HG03457 (cell line): ENCODE data around the gene SDC4.
"Not testable (repeated sequence)": the region's sequence is repeated elsewhere in the genome, so short reads cannot be mapped to it uniquely, and the experiment has no call there.

ENCODE experiments used
- ATAC-seq: cut with Tn5 transposase; IDR thresholded peaks from one replicate; pipeline ENCODE4 v1.9.1; 2021; ENCODE audit warnings: moderate number of reproducible peaks; ENCODE audit not compliant: unreplicated experiment

SDC4 gene

DNA sequence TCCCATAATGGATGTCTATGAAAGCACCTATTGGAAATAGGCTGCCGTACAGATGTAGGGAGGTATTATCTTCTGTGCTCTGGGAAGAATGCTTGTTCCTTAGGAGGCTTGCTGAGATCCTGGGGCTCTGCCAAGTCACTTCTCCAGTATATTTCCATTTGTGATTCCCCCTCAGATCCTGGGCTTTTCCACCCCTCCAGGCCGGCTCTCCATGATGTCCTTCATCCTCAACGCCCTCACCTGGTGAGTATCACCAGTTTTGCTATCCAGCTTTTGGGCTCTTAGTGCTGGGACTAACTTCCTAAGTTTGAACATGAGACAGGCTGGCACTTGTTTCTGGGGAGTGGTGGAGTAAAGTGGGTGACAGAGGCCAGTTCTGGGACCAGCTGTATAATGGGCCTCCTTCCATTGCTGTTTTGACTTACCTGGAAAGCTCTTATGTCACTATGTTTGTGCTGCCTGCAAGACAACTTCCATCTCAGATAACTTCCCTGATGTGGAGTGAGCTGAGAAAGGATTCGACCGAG lies 17.3 kb upstream of the SDC4 start:
- no peak for ATAC-seq

DNA sequence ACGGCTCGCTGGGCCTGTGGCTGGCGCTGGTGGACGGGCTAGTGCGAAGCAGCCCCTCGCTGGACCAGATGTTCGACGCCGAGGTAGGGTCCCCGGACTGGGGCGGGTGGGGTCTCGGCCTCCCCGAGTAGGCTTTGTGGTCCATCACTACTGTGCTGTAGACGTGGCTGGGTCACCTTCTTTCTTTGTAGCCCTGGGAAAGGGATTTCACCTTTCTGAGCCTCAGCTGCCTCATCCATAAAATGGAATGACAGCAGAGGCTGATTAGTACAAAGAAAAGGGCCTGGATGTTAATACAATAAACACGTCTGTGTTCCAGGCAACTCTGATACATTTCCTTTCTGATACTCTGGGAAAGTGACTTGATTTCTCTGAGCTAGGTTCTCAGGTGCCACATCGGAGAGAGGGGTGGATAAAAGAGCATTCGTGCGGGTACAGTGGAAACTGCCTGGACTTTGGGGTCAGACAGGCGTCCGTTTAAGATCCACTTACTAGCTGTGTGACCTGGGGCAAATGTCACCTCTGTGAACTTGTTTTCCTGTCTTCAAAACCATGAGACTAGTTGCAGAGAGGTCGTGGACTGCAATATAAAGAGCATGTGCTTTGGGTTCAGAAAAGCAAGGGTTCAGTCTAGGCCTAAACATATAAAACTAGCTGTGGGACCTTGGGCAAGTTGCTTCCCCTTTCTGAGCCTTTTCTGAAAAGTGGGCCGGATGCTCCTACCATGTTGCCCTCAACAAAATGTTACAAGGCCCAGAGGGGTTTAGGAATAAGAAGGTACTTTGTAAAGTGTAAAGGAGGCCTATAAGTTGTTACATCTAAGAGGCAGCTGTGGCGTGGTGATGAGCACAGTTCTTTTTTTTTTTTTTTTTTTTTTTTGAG lies 15.6 kb upstream of the SDC4 start:
- ATAC-seq = peak; percentile 1

DNA sequence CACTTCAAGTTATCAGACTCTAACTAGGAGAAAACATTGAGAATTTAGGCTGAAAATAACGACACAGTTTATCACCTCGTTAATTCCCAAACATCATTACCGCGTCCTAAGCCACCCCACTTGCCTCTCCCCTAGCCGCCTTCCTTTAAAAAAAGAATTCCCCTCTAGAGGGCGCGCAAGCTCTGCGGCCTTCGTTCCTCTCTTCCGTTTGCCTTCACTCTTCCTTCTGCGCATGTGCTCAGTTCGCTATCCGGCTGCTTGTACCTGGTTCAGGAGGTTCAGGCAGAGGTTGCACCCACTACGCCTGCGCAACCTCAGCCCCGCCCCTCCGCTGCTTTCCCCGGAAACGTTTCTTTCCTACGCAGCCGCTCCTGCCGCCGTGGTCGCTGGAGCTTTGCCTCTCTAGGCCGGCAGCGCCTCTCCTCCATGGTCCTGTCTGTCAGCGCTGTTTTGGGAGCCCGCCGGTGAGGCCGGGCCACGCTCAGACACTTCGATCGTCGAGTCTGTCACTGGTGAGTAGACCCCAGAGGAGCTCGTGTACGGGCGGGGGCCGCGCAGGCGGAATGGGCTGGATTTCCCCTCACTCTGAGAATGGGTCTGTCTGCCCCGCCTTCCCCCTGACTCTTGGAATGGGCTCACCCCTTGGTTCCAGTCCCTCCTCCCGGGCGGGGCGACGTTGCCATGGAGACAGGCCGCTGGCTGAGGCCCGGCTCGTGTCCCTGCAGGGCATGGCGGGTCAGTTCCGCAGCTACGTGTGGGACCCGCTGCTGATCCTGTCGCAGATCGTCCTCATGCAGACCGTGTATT lies 14.8 kb upstream of the SDC4 start, which contains the start of gene SYS1:
SYS1 (plus strand) TSS at position 353 of the 807 bp plus-strand sequence; CDS start at position 729, 376 bp downstream.
- ATAC-seq = peak; percentile 62

DNA sequence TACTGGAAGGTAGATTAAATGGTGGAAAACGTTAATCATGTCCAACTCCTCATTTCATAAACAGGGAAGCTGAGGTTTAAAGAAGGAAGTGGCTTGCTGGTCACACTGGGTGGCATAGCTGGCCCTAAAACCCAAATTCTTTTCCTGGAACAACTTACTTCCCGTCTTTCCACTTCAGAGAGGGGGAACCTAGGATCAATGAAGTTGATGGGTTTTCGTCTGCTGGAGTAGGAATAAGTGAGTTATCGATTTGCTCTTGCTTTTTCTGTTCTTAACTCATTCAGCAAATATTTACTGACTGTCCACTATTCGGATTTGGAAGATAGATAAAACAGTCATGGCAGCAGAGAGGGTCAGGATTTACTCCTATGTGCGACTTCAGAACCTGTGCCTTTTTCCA lies 13.6 kb upstream of the SDC4 start:
- ATAC-seq = no peak

DNA sequence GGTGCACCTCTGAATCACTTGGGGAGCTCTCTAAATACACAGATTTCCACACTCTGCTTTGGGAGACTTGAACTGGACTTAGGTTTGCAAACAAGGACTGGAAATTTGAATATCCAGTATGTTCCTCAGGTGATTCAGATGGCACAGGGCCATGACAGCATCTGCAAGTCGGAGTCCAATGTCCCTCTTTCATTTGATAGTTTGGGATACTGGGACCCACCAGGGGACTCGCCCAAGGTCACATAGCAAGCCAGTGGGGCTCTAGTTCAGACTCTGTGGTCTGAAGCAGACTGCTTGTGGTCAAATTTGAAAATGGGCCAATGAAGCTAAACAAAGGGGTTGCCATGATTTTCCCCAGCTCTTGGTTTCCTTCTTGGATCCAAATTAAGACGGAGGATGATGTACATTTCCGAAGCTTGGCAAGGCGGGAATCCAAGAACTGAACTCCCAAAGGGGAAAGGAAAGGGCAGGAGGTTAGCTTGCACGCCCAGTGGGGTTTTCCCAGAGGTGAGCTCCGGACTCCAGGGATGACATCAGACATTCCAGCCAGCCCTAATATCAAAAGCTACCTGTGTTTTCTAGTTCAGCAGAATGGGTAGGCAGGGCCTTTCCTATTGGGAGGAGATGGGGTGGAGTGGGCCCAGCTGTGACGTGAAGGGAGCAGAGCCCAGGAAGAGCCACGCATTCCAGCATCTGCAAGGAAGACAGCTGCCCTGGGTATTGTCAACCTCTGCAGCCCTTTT lies 11.4 kb upstream of the SDC4 start:
- no peak for ATAC-seq

DNA sequence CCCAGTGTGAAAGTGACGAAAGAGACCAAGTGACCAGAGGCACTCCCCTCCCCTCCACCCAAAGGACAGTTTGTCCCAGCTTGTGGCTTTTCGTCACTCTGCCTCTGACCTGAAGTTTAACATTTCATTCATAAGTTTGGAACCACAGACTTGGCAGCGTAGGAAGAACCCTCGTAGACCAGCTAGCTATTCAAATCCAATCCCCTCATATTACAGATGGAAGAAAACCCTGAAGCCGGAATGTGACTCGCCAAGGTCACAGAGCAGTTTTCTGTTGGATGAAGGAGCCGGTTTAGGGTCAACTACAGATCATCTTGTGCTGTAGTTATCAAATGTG lies 10.8 kb upstream of the SDC4 start:
- ATAC-seq = no peak

DNA sequence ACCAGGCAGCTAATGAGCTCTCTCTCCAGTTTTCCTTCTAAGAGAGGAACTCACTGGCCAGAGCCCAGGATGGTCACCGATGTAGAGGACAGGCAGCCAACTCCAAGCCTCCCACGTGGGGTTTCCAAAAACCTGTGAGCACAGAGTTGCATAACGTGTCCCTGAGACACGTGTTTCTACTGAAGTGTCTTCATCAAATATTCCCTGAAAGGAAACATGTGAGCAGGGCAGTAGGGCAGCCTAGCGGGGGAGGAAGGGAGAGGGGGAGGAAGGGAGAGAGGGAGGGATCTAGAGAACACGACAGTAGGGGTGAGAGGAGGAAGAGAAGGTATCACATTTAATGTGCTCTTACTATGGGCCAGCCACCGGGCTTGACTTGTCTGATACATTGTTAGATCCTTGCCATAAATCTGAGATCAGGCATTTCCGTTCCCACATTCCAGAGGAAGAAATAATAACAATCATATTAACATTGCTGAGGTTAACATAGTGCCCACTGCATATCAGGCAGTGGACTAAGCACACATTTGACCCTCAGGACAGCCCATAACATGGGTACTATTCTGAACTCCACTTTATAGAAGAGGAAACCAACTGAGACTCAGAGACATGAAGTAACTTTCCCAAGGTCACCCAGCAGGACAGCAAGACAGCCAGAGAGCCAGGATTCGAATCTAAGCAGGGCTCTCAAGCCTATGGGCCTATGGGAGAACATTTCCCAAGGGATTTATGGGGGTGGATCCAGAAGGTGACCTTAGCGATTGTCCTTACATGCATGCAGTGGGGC lies 10.3 kb upstream of the SDC4 start:
- no peak for ATAC-seq

DNA sequence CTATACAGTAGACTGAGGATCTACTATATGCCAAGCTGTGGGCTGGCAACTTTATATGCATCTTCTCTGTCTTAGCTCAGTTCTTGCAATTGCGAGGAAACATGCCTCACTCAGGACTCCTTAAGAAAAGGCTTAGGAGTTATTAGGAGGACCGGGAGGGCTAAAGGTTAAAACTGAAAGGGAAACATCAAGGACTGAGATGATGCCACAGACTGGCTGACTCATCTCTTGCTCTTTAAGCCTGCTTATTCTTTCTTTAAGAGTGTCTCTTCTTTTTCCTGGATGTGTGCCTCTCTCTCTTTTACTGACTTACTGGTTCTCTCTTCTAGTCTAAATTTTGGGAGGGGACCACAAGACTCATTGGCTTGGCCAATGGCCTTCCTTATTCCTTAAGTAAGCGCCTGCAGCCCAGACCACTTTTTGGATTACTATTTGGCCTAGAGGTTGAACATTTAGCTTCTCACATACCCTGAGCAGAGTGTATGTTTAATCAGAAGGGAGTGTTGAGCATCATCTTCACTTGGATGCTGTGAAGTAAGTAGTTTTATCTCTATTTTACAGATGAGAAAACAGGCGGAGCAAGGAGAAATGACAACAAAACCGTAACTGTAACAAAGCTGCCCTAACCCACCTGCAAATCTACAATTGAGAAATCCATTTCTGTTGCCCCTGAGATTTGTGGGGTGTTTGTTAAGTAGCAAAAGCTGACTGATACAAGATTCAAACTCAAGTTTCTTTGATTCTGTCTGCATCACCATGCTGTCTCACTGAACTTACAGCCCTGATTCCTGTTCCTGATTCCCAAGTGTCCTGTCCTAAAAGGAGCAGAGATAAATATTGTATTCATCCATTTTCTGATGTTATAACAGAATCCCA lies 7.2 kb upstream of the SDC4 start:
- no peak for ATAC-seq

DNA sequence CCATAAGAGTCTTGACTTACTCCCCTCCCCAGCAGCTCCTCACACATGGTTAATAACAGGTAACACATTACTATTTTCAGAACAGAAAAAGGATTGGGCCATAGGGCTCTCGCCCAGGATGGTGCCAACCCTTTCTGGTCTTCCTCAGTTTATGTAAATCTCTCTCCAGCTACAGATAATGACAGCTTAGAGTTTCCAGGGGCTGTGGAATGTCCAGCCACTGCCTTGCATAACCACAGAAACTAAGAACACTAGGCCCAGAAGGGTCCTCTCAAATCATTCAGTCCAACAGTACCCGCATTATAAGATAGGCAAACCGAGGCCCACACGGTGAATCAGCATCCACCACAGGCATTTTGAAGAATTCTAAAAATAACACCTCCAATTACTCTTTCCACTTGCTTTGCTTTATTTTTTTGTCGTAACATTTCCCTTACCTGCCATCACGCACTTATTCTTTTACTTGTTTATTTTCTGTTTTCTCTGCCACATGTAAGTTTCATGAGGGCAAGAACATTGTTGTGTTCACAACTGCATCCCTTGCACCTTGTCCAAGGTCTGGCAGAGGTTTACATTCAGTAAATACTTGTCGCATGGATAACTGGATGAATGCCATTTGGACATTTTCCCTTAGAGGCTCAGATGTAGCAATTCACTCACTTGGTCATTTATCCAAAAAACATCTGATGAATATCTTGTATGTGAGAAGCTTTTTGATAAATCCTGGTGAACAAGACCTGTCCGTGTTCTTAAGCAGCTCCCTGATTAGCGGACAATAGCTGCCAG lies 6.4 kb upstream of the SDC4 start:
- ATAC-seq = no peak

DNA sequence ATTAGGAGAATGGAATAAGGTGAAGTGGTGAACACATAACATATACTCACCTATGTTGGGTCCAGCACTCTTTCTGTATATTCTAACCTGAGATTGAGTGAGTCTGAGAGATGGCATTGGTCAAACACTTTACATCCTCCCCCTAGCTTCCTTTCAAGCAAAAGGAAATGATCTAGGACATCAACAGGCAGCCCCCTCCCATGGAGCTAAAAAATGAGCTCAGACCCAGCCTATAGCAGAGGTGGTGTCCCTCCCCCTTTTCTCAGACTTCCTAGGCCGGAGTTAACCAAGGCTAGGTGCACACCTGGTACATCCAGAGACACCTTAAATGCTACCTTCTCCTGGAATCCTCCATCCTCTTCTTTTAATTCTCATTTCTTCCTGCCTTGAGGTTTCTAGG lies 5.5 kb upstream of the SDC4 start:
- ATAC-seq = no peak

DNA sequence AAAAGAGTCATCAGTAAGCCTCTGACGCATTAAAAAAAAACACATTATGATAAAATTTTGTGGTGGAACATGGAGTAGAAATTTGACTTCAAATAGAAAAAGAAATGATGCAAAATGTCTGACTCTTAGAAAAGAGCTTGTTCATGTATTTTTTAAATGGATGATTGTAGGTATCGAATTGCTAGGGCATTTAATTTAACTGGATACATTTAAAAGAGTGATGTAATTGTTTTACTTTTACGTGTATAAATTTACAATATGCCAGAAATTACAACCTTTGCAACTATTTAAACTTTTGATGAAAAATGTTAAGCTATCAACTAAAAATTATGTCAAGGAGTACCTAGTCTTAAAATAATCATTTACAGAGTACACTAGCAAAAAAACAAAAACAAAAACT lies 4.5 kb upstream of the SDC4 start:
- ATAC-seq = no peak

DNA sequence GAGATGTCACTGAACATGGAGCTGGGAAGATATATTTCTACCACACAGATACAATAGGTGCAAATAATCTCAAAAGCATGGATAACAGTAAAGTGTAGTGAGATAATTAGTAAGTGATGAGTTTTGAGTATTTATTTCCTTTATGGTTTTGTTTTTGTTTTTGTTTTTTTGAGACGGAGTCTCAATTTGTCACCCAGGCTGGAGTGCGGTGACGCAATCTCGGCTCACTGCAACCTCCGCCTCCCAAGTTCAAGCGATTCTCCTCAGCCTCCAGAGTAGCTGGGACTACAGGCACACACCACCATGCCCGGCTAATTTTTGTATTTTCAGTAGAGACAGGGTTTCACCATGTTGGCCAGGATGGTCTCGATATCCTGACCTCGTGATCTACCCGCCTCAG lies 2.6 kb upstream of the SDC4 start:
- not testable (repeated sequence) for ATAC-seq

DNA sequence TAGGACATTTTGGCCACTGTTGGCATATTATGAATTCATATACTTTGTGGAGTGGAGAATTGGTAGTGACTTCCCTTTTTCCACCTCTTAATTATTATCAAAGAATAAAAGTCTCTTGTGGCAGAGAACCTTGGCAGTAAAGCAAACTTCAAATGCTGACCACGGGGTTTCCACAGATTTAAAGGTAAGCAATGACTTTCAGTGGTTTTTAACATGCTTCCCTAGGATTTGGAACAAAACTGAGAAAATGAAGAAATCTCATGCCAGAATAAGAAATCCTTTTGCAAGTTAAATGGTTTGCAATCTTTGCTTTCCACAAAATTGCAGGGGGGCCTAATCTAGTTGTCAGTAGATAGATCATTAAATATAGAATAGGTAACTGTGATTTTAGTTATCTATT lies 2.0 kb upstream of the SDC4 start:
- no peak for ATAC-seq

DNA sequence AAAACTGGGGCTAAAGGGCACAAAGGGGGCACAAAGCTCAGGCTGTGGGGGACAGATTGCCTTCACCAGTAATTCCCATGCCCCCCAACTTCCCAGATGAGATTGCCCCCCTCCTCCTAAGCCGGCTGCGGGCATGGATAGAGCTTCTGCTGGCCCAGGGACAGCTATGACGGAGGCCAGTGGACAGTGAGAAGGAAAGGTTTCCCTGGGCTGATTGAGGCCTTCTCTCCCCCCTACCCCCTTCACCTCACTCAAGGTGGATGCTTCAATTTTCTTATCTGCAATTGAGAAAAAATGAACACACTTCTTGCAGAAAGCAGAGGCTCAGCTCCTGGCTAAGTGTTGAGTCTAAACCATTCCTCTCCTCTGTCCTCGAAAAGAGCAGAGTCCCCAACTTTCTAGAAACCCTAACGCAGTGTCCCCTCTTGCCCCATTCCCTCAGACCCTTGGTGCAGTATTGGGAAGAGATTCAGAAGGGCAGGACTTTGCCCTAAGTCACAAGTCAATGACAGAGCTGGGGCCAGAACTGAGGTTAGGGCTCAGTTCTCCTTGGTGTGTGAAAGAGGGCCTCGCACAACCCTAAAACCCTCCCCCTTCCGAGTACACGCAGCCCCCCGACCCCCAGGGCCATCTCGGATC lies 808 bp downstream of the SDC4 start:
- no peak for ATAC-seq

DNA sequence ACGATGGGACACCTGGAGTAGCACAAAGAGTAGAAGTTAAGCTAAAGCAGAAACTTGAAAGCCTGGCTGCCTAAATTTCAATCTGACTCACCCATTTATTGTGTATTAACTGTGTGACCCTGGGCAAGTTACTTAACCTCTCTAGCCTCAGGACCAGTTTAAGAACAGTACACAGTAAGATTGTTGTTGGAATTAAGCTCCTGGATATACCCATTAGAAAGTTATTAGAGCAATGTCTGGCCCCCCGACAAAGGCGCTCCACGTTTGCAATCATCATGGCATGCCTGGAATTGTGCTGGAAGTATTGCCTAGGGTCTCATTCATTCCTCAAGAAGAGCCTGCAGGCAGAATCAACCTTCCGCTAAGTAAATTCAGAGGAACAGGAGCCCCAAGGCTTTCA lies 1.4 kb downstream of the SDC4 start:
- no peak for ATAC-seq

DNA sequence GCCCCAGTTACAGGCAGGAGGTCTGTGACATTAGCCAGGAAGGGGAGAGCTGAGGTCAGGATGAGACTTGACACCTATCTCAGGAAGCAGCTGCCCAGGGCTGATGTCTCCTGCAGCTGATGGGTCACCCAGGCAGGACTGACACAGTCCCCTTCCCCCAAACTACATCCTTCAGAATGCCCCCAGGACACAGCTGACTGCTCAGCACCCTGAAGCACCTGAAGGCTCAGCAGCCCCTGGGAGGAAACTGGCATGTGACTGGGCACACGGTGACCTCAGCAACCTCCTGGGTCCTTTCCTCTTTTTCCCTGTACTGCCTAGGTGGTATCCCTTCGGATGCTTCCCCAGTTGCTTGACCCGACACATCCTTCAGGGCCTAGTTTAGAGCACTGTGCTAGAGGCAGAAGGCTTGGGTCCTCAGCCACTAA lies 1.9 kb downstream of the SDC4 start:
- no peak for ATAC-seq

DNA sequence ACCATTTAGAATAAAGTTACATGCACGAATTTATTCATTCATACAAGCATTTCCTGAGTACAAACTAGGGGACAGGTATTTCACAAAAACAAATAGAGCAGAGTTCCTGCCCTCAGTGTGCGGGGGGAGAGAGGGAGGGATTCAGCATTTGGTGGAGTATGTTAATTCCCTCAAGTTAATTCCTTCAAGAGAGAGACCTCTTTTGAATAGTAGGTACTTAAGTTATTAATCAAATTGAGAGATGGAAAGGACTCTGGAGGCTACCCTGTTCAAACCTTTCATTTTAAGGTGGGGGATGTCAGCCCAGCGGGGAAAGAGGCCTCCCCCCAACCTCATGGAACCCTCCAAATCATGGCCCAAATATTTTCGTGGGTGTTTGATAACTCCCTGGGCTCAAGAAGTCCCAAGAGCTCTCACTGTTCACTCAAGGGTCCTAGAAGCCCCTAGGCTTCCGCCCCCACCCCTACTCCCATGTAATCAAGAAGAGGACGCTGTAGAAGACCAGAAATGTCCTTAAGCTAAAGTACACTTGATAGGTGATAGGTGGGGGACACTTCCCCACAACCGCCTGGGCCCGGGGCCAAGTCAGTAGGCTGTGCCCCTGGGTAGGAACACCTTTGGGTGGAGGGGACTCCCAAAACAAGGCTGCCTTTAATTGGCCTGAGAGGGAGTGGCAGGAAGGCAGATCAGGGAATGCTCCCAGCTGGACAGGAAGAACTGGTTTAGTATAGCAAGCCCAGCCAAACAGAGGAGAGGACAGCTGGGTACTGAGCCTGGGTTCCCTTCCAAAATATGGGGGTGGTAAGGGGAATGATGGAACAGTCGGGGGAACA lies 2.9 kb downstream of the SDC4 start:
- no peak for ATAC-seq
